Measurements from ENCODE around the gene MYO3B.

DNA sequence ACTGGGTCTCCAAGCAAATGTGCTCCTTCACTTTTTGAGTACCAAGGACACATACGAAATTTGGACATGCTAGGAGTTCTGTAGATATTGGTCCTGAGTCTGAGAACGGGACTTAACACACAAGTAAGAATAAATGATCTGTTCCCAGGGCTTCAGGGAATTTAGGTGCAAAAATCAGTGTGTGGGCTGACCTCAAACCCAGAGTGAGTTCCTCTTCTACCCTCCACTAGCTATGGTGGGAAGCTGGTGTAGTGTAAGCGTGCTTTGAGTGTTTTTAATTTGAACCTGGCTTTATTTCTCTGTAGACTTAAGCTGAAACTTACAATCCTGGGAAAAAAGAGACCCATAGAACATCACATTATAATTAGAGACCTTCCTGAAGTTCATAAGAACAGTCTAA is 50.5 kb downstream of the MYO3B start:
- TF ChIP-seq, protein P1, sequence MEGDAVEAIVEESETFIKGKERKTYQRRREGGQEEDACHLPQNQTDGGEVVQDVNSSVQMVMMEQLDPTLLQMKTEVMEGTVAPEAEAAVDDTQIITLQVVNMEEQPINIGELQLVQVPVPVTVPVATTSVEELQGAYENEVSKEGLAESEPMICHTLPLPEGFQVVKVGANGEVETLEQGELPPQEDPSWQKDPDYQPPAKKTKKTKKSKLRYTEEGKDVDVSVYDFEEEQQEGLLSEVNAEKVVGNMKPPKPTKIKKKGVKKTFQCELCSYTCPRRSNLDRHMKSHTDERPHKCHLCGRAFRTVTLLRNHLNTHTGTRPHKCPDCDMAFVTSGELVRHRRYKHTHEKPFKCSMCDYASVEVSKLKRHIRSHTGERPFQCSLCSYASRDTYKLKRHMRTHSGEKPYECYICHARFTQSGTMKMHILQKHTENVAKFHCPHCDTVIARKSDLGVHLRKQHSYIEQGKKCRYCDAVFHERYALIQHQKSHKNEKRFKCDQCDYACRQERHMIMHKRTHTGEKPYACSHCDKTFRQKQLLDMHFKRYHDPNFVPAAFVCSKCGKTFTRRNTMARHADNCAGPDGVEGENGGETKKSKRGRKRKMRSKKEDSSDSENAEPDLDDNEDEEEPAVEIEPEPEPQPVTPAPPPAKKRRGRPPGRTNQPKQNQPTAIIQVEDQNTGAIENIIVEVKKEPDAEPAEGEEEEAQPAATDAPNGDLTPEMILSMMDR (IDR thresholded peaks at IDR 0.05; ENCODE audit: low read length) = no peak
- TF ChIP-seq EZH2 (optimal IDR thresholded peaks at IDR 0.05; ENCODE audit: low read depth, low read length) (no peak), EZH2phosphoT487 (IDR thresholded peaks at IDR 0.05; ENCODE audit: low read length) (no peak)
